MM.1S (cell line): ENCODE results near the gene MIB2.

Source experiments
- CTCF ChIP-seq: fragments of 300-600 bp; sonication (generic); IDR thresholded peaks from 2 replicates; pipeline ENCODE4 v1.5.1; 2016; ENCODE audit warnings: antibody characterized with exemption, low read length, mixed read lengths
- EZH2 ChIP-seq: fragments of 300-600 bp; sonication (generic); optimal IDR thresholded peaks from 2 replicates; pipeline ENCODE3; 2017; ENCODE audit warnings: low read depth, mild to moderate bottlenecking, antibody characterized with exemption, low read length, mixed read lengths
- EZH2phosphoT487 ChIP-seq: fragments of 300-600 bp; sonication (generic); IDR thresholded peaks from 2 replicates; pipeline ENCODE4 v1.6.1; 2018; ENCODE audit warnings: antibody characterized with exemption, low read length

GRCh38 chr1:1610796-1611195, 4.5 kb upstream of the MIB2 start:
- TF ChIP-seq CTCF (no peak), EZH2 (no peak), EZH2phosphoT487 (no peak)
